CD4-positive, alpha-beta T cell treated with Interleukin-12 subunit alpha and Interleukin-12 subunit beta, for 1 hour (primary cell): Measurements from ENCODE around the gene POU2F1.
"Not testable (repeated sequence)": the region's sequence is repeated elsewhere in the genome, so short reads cannot be mapped to it uniquely, and the experiment has no call there.

Experiments used
- DNase-seq: peaks from one replicate; pipeline ENCODE4 v3.0.0-alpha.2; 2020

Gene POU2F1

DNA sequence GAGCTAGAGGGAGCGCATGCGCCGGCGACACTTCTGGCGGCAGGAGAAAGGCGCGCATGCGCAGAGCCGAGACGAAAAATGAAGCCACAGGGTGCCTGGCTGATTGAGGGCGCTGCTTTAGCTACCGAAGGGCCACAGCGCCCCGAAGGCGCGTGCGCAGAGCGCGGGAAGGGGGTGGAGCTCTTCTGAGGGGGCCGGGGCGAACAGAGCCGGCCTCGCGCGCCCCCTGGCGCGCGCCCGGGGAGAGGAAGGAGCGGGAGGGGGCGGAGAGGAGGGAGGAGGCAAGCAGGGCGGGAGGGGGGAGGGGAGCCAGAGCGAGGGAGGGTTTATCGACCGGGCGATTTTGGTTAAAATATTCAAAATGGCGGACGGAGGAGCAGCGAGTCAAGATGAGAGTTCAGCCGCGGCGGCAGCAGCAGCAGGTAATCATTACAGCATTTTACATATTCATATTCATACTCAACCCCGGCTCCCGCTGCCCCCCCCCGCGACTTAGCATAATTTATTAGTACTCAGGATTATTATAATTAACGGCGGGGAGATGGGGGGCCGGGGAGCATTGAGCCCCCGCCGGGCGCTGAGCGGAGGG, at the start of gene POU2F1:
Gene POU2F1, plus strand, starts transcription at position 350 of the 589 bp plus-strand sequence. Its CDS starts 12 bp downstream, at position 362.
- peak; percentile 99 for DNase-seq

DNA sequence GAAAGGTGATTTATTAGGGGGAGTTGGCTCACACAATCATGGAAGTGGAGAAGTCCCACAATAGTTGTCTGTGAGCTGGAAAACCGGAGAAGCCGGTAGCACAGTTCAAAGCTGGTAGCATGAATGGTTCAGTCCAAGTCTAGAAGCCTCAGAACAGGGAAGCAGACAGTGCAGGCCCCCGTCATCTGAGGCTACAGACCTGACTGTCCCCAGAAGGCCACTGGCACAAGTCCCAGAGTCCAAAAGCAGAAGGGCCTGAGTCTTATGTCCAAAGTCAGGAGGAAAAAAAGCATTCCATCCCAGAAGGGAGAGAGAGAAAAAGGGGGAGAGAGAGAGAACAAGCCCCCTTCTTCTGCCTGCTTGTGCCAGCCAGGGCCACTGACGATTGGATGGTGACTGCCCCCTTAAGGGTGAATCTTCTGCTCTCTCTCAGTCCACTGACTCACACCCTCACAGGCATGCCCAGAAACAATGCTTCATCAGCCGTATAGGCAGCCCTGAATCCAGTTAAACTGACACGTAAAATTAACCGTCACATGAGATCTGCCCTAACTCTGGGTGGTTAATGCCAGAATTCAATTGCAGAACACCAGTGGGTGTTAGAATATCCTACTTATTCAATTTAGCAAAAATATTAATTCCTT, 49.3 kb upstream of the POU2F1 start:
- no peak for DNase-seq

DNA sequence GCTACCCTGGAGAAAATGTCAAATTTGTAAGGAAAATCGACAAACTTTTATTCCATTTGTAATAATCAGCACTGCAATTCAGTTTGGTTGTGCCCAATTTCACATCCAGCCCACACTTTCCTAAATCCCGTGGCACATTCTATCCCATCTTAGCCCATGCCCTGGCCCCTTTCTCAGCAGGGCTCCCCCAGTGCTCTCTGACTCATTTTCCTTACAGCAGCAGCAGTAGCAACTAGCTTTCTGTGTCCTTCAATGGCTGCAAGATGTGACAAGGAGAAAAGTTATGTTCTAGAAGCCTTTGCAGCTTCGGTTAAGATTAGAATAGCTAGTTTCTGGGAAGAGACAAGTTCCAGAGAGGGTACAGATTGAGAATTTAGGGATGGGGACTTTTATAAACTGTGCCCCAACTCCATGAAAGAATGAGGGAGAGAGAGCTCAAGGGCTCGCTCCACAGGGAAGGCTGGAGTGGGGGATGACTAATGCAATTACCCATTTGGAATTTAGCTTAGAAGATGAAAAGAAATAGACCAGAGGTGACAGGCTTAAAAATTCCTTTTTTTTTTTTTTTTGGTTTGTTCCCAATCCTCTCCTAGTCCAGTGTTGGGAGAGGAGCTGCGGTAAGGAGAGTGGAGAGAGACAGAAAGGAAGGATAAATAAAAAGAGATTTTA, 47.0 kb upstream of the POU2F1 start:
- no peak for DNase-seq

DNA sequence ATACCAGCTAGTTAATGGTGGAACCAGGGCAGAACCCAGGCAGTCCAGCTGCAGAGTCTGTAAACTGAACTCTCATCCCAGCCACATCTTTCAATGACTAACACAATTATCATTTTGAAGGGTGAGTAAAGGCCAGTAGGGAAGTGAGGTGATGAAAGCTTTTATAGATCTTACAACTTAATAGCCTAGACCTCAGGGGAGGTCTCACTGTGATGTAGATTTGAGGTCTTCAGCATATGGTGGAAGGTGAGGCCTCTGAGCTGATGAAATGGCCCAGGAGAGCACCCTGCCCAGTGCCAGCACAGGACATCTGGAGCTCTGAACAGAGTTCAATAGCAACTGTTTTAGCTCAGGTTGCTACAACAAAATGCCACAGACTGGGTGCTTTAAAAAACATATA, 44.8 kb upstream of the POU2F1 start:
- no peak for DNase-seq

DNA sequence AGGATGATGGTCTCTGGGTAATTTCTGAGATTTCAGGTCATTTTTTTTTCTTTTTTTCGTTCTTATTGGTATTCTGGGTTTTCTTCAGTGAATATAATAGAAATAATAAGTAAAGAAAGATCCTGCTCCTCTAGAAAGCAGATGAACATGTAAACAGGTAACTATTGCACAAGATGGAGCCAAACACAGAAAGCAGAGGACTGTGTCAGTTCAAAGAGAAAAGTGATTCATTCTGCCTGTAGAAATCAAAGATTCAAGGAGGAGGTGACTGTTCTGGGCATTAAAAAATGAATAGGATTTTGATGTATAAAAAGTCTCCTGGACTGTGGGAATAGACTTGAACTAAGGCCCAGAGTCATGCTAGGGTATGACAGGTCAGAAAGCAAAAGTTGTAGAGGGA, 41.9 kb upstream of the POU2F1 start:
- no peak for DNase-seq

DNA sequence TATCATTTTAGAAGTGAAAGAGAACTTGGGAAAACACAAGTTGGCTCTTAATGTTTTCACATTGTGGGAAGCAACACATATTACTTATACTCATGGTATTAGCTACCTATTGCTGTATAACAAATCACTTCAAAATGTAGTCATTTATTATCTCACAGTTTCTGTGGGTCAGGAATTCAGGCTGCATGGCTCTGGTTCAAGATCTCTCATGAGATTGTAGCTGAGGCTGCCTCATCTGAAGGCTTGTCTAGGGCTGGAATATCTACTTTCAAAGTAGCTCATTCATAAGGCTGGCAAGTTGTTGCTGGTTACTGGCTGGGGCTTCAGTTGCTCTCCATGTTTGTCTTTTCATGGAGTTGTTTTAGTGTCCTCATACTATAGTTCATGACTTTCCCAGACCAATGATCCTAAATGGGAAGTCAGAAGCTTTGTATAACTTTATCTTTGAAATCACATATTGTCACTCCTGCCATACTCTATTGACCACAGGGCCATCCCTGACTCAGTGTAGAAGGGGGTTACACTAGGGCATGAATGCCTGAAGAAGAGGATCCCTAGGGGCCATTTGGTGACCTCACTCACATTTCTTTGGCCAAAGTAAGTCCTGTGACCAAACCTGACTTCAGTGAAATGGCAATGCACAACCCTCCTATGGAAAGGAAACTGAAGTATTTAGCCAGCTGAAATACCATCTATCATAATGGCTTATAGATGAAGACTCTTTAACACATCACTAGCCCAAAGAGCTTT, 37.9 kb upstream of the POU2F1 start:
- no peak for DNase-seq

DNA sequence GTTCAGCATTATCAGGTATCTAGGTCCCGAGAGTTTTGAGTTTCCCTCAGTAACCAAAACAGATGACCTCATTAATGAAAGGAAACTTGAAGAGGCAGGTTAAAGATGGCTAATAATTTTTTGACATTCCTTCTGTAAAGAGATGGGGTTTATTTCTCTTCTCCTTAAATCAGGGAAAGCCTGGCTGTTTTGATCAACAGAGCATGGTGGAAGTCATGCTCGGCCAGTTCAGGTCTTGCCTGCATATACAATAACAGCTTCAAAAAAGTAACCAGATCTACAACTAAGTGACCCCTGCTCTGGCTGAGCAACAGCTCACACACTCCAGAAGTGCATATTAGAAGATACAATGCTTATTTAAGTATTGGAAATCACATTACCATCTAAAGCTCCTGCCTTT, 36.6 kb upstream of the POU2F1 start:
- DNase-seq = no peak

DNA sequence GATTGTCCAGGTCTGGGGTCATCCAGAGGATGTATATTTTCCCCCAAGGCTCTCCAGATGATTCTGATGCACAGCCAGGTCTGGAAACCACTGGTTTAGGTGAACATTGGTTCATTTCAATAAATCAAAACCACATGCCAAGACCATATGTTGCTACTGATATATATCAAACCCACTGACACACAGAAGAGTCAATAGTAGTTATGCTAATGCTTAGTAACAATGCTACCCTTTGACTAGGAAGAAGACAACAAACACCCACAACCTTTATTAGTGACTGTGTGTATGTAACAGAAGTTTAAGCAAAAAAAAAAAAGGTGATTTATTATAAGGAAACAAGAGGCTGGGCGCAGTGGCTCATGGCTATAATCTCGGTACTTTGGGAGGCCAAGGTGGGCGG, 35.6 kb upstream of the POU2F1 start:
- no peak for DNase-seq

DNA sequence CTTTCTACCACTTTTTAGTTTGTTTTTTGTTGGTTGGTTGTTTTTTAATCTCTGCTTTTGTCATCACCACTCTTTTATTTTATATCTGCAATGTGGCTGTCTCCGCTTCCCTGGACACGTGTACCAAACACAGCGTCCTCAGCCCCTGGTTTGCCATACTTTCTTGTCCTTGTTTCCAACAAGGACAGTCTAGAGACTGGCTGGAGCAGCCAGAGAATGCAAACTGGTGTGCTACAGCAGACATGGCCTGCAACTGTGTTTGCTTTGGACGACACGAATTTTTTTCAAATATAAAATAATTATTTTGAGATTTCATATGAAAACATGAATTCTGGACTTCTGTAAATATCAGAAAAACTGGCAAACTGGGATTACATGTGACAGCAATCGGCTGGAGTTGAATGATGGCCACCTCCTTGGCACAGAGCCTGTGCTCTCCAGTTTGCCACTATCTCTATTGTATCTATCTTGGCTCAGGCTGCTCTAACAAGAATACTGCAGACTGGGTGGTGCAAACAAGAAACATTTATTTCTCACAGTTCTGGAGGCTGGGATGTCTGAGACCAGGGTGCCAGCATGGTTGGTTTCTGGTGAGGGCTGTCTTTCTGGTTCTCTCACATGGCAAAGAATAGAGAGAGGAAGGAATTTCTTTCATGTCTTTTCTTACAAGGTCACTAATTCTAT, 34.6 kb upstream of the POU2F1 start:
- DNase-seq = no peak

DNA sequence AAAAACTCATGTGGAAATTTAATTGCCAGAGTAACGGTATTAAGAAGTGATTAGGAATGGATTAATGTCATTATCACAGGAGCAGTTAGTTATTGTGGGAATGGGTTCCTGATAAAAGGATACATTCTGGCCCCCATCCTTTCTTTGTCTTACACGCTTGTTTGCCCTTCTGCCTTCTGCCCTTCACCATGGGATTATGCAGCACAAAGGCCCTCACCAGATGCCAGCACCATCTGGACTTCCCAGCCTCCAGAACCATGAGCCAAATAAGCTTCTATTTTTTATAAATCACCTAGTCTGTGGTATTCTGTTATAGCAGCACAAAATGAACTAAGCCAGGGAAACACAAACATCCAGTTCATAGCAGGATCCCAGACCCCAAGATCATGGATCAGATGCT, 33.9 kb upstream of the POU2F1 start:
- DNase-seq = no peak

DNA sequence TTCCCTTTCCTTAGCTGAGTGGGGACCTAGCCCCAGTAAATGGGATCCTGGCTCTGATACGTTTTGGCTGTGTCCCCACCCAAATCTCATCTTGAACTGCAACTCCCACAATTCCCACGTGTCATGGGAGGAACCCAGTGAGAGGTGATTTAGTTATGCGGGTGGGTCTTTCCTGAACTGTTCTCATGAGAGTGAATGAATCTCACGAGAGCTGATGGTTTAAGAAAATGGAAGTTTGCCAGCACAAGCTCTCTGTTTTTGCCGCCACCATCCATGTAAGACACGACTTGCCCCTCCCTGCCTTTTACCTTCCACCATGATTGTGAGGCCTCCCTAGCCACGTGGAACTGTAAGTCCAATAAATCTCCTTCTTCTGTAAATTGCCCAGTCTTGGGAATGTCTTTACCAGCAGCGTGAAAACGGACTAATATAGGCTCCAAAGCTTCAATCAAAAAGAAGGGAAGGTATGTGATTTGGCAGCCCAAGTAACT, 29.9 kb upstream of the POU2F1 start:
- DNase-seq = no peak

DNA sequence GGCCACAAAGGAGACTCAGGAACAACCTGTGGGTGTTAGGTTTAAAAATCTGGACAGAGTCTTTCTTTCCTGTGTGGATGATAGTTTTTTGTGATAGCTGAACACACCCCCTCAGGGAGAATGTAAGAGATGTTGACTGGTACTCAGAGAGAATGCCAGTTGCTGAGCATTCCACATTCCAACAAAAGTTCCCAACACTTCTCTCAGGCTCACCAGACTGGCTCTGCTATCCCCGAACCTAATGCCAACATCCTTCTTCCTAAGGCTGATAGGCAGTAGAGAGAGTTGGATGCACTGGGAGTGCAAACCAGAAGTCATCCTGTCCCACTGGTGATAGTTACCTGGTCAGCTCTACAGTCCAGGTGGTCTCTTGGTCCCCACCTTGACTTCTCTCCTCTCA, 28.7 kb upstream of the POU2F1 start:
- no peak for DNase-seq

DNA sequence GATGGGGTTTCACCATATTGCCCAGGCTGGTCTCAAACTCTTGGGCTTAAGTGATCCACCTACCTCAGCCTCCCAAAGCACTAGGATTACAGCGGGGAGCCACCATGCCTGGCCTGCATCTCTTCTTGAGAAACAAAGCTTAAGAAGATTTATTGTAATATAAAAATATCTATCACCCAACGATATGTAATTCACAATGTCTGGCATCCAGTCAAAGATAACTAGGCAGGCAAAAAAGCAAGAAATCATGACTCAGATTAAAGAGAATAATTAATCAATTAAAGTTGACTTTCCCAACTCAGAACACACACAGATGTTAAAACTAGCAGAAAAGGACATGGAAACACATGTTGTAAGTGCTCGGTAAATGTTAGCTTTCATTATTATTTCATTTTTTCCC, 26.5 kb upstream of the POU2F1 start:
- no peak for DNase-seq

DNA sequence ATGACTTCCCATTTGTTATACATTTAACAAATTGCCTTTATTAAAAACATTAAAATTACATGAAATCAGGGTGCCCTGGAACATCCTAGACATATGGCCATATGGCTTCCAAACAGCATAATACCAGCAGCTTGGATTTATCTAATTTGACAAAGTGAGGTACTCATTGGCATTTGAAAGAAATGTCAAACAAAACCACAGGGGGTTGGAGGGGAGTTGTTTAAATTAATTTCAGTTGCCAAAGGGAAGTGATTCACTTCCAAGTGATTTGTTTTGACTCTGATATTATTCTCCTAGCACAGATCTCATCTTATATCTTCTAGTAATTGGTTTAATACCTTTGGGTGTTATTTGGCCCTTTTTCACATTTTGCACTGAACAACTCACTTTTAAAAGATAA, 24.5 kb upstream of the POU2F1 start:
- DNase-seq = no peak

DNA sequence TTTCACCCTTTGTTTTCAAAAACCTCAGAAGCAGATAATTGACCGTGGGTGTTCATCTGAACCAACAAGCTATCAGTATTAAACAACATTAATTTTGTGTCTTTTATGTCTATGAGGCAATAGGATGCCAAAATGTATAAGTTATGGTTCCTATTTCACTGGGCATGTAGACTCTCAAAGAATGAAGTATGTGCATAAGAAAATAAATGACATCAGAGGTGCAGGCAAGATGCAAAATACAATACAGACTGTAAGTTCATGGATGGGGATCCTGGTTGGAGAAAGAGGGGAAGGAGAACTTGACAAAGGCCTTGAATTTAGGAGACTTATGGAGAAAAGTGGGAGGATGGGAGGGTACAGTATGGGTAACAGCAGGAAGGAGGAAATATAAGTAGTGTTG, 23.4 kb upstream of the POU2F1 start:
- no peak for DNase-seq

DNA sequence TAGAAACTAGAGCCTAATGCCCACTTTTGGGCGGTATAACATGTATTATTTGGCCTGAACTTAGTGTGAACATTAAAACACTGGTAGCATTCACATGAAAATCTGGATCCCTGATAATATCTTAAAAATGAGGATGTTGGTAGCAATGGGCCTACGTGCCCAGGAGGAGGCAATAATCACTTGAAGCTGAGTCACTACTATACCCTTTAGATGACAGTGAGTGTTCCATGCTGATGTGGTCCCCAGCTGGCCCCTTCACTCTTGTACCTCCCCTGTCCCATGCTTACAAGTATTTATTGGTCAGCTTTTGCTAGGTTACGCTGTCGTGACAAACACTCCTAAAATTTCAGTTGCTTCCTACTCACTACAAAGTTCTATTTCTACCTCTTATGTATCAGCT, 23.0 kb upstream of the POU2F1 start:
- peak; percentile 7 for DNase-seq

DNA sequence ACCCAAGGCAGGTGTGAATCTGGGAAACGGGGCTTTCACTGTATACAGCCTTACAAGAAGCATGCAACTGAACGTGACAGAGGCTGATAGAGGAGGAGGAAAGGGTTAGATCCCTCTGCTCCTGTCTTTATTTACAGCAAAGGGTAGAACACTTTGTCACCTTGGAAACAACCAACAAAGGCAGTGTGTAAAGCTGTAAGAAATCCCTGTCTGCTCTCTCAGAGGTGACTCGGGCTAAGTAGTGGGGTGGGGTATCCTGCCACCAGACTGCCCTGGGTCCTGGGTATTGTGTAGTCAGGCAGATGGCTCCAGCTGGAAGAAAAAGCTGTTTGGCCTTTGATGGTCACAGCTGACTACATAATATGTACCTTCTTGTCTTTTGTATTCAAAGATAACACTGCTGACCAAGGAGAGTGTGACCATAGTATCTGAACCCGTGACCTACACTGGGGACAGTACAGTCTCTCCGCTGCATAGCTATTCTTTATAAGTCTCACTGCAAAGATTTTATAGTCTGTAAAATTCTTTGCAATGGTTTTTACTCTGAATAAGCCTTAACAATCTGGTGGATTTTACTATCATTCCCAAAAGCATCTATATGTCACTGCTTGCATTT, 22.1 kb upstream of the POU2F1 start:
- DNase-seq = no peak

DNA sequence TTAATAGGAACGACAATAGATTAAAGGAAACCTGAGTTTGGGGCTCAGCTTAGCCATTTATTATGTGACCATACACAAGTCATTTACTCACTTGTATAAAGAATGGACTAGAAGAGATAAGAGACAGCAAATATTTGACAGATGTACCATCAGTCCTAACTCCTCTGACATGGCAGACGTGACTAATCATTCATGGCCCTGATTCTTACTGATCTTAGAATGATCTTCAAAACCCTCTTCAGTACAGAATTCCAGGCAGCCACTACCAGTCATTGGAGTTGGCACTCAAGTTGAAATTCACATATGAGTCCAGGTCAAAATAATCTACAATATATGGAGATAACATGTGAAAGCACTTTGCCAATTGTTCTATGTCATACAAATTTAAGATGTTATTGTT, 21.0 kb upstream of the POU2F1 start:
- DNase-seq = no peak

DNA sequence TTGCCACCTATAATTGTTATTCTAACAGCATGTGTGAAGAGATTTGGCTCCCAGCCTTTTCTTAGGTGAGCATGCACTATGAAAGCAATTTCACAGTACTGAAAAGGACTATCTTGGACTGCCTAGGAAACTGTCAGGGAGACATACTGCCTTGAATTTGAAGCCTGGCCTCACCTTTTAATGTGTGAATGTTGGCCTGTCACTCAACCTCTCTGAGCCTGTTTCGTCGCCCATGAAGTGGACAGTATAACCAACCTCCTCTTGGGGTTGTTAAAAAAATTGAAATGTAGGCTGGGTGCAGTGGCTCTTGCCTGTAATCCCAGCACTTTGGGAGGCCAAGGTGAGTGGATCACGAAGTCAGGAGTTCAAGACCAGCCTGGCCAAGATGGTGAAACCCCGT, 20.4 kb upstream of the POU2F1 start:
- DNase-seq = no peak

DNA sequence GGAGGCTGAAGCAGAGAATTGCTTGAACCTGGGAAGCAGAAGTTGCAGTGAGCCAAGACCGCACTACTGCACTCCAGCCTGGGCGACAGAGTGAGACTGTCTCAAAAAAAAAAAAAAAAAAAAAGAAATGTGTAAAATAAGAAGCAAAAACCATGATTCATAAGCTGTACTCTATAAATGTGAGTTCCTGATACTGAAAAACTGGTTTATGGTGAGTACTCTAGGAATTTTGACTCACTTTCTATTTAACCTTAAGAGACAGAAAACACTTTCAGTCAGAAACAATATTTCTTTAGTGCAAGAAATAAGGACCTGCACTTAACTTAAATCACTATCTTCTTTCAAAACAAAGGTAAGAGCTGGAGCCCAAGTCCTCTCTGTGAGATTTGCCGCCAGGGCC, 19.9 kb upstream of the POU2F1 start:
- DNase-seq = no peak

DNA sequence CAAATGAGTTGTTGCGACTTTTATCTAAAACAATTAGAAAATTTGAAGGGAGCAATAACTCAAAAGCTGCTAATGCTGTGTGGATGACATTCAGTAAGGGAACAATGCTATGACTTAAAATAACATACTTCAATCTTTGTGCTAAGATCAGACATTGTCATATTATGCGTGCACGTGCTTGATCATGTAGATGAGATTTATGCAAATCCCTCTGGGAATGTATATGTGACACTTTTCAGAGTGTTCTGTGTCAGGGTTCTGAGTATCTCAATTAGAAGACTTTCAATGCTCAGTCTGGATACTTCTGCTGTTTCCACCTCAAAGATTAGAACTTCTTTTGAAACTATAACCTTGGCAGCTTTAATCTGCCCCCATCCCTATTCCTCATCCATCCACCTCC, 18.6 kb upstream of the POU2F1 start:
- DNase-seq = no peak

DNA sequence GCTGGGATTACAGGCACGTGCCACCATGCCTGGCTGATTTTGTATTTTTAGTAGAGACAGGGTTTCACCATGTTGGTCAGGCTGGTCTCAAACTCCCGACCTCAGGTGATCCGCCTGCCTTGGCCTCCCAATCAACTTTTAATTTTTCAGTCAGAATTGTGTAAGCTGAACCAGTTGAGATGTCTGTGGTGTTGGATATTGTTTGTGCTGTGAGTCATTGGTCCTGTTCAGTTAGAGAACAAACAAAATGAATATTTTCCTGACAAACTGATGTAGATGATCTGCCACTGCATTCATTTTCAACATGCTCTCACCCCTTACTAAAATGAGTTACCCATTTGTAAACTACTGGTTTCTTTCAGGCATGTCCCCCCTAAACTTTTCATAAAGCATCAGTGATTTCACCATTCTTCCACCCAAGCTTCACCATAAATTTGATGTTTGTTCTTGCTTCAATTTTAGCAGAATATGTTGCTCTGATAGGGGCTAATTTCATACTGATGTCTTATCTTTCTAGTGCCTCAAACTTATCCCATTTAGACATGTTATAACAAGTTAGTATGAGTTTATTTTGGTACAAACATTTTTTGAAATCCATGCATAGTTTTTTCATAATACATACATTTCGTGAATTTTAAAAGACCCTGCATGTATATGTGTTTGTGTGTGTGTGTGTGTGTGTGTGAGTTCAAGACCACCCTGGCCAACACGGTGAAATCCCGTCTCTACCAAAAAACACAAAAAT, 15.2 kb upstream of the POU2F1 start:
- not testable (repeated sequence) for DNase-seq
